Measurements from ENCODE around the gene ACTR1A.

DNA sequence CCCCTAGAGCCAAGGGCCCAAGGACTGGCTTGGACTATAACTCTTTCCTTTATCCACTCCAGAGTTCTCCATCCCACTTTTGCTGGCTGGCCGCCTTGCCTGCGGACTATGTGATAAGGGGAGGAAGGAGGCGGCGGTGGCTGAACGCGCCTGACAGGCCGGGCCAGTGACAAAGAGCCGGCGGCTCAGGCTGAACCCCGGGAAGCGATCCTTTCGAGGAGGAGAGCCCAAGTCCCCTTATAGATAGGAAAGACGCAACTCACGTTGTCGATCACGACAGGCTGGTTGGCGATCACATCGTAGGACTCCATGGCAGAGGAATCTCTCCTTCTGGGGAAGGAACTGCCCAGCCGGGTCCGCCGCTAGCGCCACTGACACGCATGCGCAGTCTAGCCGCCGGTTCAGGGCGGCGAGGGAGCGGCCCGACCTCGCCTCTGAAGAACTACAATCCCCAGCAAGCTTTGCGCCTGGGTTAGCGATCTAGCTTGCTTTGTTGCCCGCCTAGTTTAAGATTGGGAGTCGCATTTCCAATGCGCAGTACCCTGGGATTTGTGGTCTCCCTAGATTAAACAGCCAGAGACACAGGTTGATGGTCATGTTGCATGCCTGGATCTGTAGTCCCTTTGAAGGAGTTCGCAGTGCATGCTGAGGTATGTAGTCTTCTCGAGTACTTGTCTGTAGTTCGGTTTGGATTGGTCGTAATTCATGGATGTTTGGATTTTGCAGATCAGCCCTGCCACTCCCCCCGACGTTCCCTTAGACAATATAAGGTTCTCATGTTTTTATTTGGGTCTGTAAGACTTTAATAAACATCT, at the start of gene ACTR1A:
- TF ChIP-seq, protein P1, sequence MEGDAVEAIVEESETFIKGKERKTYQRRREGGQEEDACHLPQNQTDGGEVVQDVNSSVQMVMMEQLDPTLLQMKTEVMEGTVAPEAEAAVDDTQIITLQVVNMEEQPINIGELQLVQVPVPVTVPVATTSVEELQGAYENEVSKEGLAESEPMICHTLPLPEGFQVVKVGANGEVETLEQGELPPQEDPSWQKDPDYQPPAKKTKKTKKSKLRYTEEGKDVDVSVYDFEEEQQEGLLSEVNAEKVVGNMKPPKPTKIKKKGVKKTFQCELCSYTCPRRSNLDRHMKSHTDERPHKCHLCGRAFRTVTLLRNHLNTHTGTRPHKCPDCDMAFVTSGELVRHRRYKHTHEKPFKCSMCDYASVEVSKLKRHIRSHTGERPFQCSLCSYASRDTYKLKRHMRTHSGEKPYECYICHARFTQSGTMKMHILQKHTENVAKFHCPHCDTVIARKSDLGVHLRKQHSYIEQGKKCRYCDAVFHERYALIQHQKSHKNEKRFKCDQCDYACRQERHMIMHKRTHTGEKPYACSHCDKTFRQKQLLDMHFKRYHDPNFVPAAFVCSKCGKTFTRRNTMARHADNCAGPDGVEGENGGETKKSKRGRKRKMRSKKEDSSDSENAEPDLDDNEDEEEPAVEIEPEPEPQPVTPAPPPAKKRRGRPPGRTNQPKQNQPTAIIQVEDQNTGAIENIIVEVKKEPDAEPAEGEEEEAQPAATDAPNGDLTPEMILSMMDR (IDR thresholded peaks at IDR 0.05) = no peak
- no peak for TF ChIP-seq ZFX (IDR thresholded peaks at IDR 0.05; ENCODE audit: borderline replicate concordance)

All from 22Rv1 (cell line).